Omental fat pad (tissue), 4 donors: Measurements from ENCODE around the gene PHKB. TPM values are rescaled to one million over a fixed set of nuclear protein-coding genes. Genes with fewer than 3 reads are reported as not detected.

Experiments
- ATAC-seq: fragments of 150-250 bp; one replicate; pipeline ENCODE4 v1.9.1; 2016; ENCODE audit warnings: mild to moderate bottlenecking, moderate library complexity; ENCODE audit not compliant: low FRiP score
- DNase-seq: peaks from one replicate; pipeline ENCODE4 v3.0.0-alpha.2; 2019; ENCODE audit warnings: low spot score
- CTCF ChIP-seq, 3 donors: fragments of 450-650 bp; IDR thresholded peaks; one replicate each; pipeline ENCODE4 v1.5.1; 2016 to 2017; ENCODE audit warnings: antibody characterized with exemption in 3 of 3, mild to moderate bottlenecking in 3 of 3, moderate library complexity in 2 of 3
- total RNA-seq, 4 donors: library from RNA; depleted of rRNA; stranded (reverse); fragments of >200 nt; gene quantifications; one replicate each; pipeline ENCODE4 v1.1.0, GENCODE V29; 2016

Gene PHKB
- total RNA-seq, 4 donors from 2014 or later, result 55.1 to 112 (median 66.4) TPM

- ATAC-seq (no peak), DNase-seq (no peak)
- TF ChIP-seq CTCF (IDR thresholded peaks at IDR 0.05), result no peak
These were observed 177.0 kb downstream of the PHKB start for GRCh38 chr16:47638175-47638574.

GRCh38 chr16:47640661-47641060, 179.5 kb downstream of the PHKB start:
- ATAC-seq, result no peak
- no peak for TF ChIP-seq CTCF (IDR thresholded peaks at IDR 0.05)
- DNase-seq, result no peak

GRCh38 chr16:47643323-47644000, 182.3 kb downstream of the PHKB start:
- DNase-seq (no peak), ATAC-seq (no peak)
- TF ChIP-seq CTCF (IDR thresholded peaks at IDR 0.05), result no peak

- DNase-seq (no peak), ATAC-seq (no peak)
- TF ChIP-seq CTCF (IDR thresholded peaks at IDR 0.05), result no peak
These were observed 183.0 kb downstream of the PHKB start for GRCh38 chr16:47644166-47644565.

- no peak for TF ChIP-seq CTCF (IDR thresholded peaks at IDR 0.05)
- no peak for DNase-seq
- no peak for ATAC-seq
These were observed 183.5 kb downstream of the PHKB start for GRCh38 chr16:47644661-47645060.

- no peak for ATAC-seq
- TF ChIP-seq CTCF (IDR thresholded peaks at IDR 0.05), result no peak
- no peak for DNase-seq
These were observed 185.8 kb downstream of the PHKB start for GRCh38 chr16:47646914-47647313.

- TF ChIP-seq CTCF (IDR thresholded peaks at IDR 0.05), result no peak
- no peak for DNase-seq
- ATAC-seq, result no peak
These were observed 195.9 kb downstream of the PHKB start for GRCh38 chr16:47657032-47657431.
